Measurements from ENCODE around the gene ATP1A2. TPM values are rescaled to one million over a fixed set of nuclear protein-coding genes. Genes with fewer than 3 reads are reported as not detected.

The ATP1A2 gene
- total and polyA plus RNA-seq, 12 donors: 0.47 to 4.5 (median 1.5) TPM

DNA sequence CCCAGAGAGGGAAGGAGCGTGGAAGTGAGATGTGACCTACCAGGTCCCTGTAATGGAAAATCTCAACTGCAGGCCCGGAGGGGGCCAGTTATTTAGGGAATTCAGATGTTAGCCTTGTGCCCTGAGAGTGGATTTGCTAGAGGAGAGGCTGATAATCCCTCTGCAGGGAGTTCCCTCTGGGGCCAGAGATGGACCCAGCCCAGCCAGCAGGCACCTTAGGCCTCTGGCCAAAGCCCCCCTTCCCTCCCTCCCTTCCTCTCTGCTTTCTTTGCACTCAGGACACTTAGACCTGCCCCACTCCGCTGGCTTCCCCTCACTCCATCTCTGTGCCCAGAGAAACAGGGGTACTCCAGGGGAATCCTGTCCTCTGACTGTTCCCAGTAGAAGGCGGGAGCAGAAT lies 1.5 kb upstream of the ATP1A2 start:
- H3K27ac ChIP-seq: no peak overlapping the region
- intact Hi-C loops (cut with DNase I): no loop called here
- no peak overlapping the region for H3K4me3 ChIP-seq
- 82 to 87% (median 85%) methylated on average over 3 to 4 of the region's 4 CpGs for WGBS, 4 donors
- no peak for TF ChIP-seq CTCF (IDR thresholded peaks at IDR 0.05)
- TF ChIP-seq POLR2A (IDR thresholded peaks at IDR 0.05): no peak
- DNase-seq: no peak
- H3K4me1 ChIP-seq (replicated peaks in 1 of 2): no peaks in the 10 kb centered on the region
- H3K9me3 ChIP-seq (replicated peaks in 1 of 3): no peaks in the 10 kb centered on the region
- H3K36me3 ChIP-seq (replicated peaks in 1 of 2): no peaks in the 10 kb centered on the region
- no peaks in the 10 kb centered on the region for H3K27me3 ChIP-seq

GRCh38 chr1:160116283-160117147 lies 956 bp downstream of the ATP1A2 start:
- no peak for TF ChIP-seq CTCF (IDR thresholded peaks at IDR 0.05)
- no peak for TF ChIP-seq POLR2A (IDR thresholded peaks at IDR 0.05)

GRCh38 chr1:160117300-160117699 lies 1.7 kb downstream of the ATP1A2 start:
- 11 to 33% (median 22%) methylated on average over 1 of the region's 1 CpG for WGBS, 4 donors
- H3K4me1 ChIP-seq (replicated peaks in 1 of 2): no peaks in the 10 kb centered on the region
- intact Hi-C loops (cut with DNase I): no loop called here

More at GRCh38 chr1:160116283-160117147, 956 bp downstream of the ATP1A2 start:
- no peaks in the 10 kb centered on the region for H3K9me3 ChIP-seq (replicated peaks in 1 of 3)
- intact Hi-C loops (cut with DNase I): no loop called here
- no peaks in the 10 kb centered on the region for H3K4me1 ChIP-seq (replicated peaks in 1 of 2)
- WGBS, 4 donors: 51 to 54% (median 53%) methylated on average over 6 to 12 of the region's 12 CpGs
- no peaks in the 10 kb centered on the region for H3K27me3 ChIP-seq
- H3K4me3 ChIP-seq: no peak overlapping the region
- H3K27ac ChIP-seq: no peak overlapping the region
- DNase-seq: peak in 6 of 7 donors; percentile 38 to 68 (median 54)
- H3K36me3 ChIP-seq (replicated peaks in 1 of 2): no peaks in the 10 kb centered on the region

More at GRCh38 chr1:160117300-160117699, 1.7 kb downstream of the ATP1A2 start:
- DNase-seq: no peak
- H3K4me3 ChIP-seq: no peak overlapping the region
- no peaks in the 10 kb centered on the region for H3K9me3 ChIP-seq (replicated peaks in 1 of 3)
- TF ChIP-seq CTCF (IDR thresholded peaks at IDR 0.05) (no peak), POLR2A (IDR thresholded peaks at IDR 0.05) (no peak)
- no peak overlapping the region for H3K27ac ChIP-seq
- no peaks in the 10 kb centered on the region for H3K27me3 ChIP-seq
- H3K36me3 ChIP-seq (replicated peaks in 1 of 2): no peaks in the 10 kb centered on the region
